Lower lobe of right lung (tissue), 2 donors: ENCODE results near the gene DUSP5. TPM values are rescaled to one million over a fixed set of nuclear protein-coding genes. Genes with fewer than 3 reads are reported as not detected.

Experiments used
- ATAC-seq, 2 donors: fragments of 200-7000 bp; cut with Tn5 transposase; one replicate each; pipeline ENCODE4 v1.9.1; 2020 to 2022; ENCODE audit warnings: mild to moderate bottlenecking in 2 of 2, moderate library complexity in 2 of 2
- DNase-seq: peaks from one replicate; pipeline ENCODE4 v3.0.0-alpha.2; 2020
- H3K27ac ChIP-seq: fragments of 200-600 bp; one replicate; pipeline ENCODE4 v1.8.0; 2022
- H3K27me3 ChIP-seq: fragments of 200-600 bp; one replicate; pipeline ENCODE4 v1.8.0; 2022; ENCODE audit warnings: low read depth
- H3K36me3 ChIP-seq: fragments of 200-600 bp; one replicate; pipeline ENCODE4 v1.8.0; 2022; ENCODE audit warnings: mild to moderate bottlenecking
- H3K4me1 ChIP-seq: fragments of 200-600 bp; one replicate; pipeline ENCODE4 v1.8.0; 2022
- H3K4me3 ChIP-seq: fragments of 200-600 bp; one replicate; pipeline ENCODE4 v1.8.0; 2022; ENCODE audit warnings: mild to moderate bottlenecking
- H3K9me3 ChIP-seq: fragments of 200-600 bp; one replicate; pipeline ENCODE4 v1.8.0; 2022
- intact Hi-C: fragments of 100-400 bp; cut with DNase I; formaldehyde crosslinking; loops from one replicate; pipeline ENCODE4 v1.11.0; 2022
- total RNA-seq: library from RNA; stranded (reverse); fragmentation: NEBNext Ultra II Directional; extraction: Animal tissue kit (Norgen Biotek cat#: 25700); gene quantifications from one replicate; pipeline ENCODE4 v1.2.1, GENCODE V29; 2021
- TF ChIP-seq, protein P1 (sequence below): fragments of 200-600 bp; IDR thresholded peaks from one replicate; pipeline ENCODE4 v1.8.0; 2022; ENCODE audit warnings: antibody characterized with exemption, mild to moderate bottlenecking
- donor health status: DM: no; HTN: yes; CAD: no; lungs with severe emphysema.

Gene DUSP5
- total RNA-seq, 1 donor from 2014 or later, result 8.9 TPM

DNA sequence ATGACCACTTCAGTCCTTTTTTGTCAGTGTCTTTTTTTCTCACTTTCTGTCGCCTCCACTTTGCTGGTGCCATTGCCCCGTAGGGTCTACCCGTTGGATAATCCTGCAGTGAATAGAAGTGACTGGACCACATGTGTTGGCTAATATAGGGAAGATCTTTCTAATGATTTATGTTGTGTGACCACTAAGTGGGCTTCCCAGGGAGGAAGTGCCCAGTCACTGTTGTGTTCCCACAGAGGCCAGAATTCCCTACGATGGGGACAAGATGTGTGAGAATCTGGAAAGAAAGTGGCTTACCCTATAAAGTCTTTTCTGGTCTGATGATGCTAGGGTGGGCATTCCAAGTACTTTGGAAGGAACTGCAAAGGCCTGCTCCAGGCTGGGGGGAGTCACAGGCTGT, 41.4 kb downstream of the DUSP5 start:
- DNase-seq (no peak), ATAC-seq (no peak)
- intact Hi-C loops, result no loop called here
- Histone ChIP-seq H3K36me3 (no peaks in the 10 kb centered on the region), H3K27me3 (no peaks in the 10 kb centered on the region), H3K9me3 (no peaks in the 10 kb centered on the region), H3K27ac (no peak overlapping the region), H3K4me1 (peaks cover 25% of the 10 kb centered on the region), H3K4me3 (no peak overlapping the region)
- TF ChIP-seq, protein P1, sequence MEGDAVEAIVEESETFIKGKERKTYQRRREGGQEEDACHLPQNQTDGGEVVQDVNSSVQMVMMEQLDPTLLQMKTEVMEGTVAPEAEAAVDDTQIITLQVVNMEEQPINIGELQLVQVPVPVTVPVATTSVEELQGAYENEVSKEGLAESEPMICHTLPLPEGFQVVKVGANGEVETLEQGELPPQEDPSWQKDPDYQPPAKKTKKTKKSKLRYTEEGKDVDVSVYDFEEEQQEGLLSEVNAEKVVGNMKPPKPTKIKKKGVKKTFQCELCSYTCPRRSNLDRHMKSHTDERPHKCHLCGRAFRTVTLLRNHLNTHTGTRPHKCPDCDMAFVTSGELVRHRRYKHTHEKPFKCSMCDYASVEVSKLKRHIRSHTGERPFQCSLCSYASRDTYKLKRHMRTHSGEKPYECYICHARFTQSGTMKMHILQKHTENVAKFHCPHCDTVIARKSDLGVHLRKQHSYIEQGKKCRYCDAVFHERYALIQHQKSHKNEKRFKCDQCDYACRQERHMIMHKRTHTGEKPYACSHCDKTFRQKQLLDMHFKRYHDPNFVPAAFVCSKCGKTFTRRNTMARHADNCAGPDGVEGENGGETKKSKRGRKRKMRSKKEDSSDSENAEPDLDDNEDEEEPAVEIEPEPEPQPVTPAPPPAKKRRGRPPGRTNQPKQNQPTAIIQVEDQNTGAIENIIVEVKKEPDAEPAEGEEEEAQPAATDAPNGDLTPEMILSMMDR, result no peak

DNA sequence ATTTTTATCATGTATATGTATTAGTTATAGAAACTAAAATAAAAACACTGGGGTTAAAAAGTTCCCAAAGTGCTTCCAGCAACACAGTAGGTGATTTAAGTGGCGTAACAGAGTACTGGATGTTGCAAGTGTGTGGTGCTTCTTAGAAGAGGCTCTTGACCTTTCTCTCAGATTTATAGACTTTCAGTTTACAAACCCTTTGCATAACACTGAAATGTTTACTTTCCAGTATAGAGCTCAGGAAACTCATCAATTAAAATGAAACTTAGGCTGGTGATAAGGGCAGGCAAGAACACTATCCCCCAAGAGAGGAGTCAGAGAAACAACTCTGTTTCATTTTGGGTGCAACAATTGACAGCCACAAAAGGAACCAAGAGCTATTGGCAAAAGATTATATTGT, 42.3 kb downstream of the DUSP5 start:
- H3K4me1 ChIP-seq, result peaks cover 28% of the 10 kb centered on the region
- no peaks in the 10 kb centered on the region for H3K27me3 ChIP-seq
- H3K27ac ChIP-seq, result no peak overlapping the region
- no peaks in the 10 kb centered on the region for H3K36me3 ChIP-seq
- intact Hi-C loops, result no loop called here
- TF ChIP-seq, protein P1, result no peak
- peak; percentile 56 to 77 for ATAC-seq
- H3K4me3 ChIP-seq, result no peak overlapping the region
- H3K9me3 ChIP-seq, result no peaks in the 10 kb centered on the region
- no peak for DNase-seq

DNA sequence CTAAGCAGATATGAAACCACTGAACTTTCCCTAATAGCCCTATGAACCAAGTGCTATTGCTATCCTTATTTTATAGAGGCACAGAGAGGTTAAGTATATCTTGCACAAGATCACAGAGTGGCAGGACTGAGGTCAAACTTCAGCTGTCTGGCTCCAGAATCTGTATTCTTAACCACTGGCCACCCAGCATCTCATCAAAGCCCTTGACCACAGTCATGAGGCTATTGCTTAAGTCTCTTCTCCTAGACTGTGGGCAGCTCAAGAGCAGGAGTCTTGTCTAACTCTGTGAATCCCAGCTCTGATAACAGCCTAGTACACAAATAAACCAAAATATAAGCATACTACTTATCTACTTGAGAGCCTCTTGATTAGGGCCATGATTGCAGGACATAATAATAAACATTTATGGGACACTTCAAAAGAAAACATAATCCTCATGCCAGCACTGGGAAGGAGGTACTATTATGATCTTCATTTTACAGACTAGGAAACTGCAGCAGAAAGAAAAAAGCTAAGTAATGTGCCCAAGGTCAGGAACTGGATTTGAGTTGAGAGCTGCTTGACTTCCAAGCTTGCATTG, 47.3 kb downstream of the DUSP5 start:
- H3K27me3 ChIP-seq, result no peaks in the 10 kb centered on the region
- DNase-seq, result no peak
- H3K36me3 ChIP-seq, result no peaks in the 10 kb centered on the region
- intact Hi-C loops, result loop anchor here (5.0 kb wide), 1 partner anchor 233 kb away; no protein-coding TSS in a partner anchor
- H3K9me3 ChIP-seq, result no peaks in the 10 kb centered on the region
- H3K4me1 ChIP-seq, result peaks cover 19% of the 10 kb centered on the region
- TF ChIP-seq, protein P1, result no peak
- peak; percentile 65 to 78 for ATAC-seq
- H3K4me3 ChIP-seq, result no peak overlapping the region
- H3K27ac ChIP-seq, result no peak overlapping the region

DNA sequence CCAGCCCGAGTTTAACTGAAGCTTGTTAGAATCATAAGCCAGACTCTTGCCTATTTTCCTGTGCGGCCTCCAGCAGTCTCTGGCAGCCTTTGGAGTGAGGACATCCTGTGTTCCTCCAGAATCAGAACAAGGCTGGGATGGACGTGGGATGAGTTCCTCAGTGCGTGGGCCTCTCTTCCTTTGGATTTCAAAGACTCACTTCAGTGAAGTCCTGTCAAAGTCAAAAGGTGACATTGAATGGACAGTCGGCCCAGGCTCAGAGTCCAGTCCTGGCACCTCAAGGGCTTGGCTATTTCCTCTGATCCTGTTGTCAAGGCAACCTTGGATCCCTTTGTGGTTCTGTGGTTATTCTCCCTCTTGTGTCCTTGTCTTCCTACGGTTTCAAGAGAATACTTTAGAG, 48.4 kb downstream of the DUSP5 start:
- H3K36me3 ChIP-seq, result no peaks in the 10 kb centered on the region
- H3K9me3 ChIP-seq, result no peaks in the 10 kb centered on the region
- no peak for DNase-seq
- intact Hi-C loops, result loop anchor here (5.0 kb wide), 1 partner anchor 234 kb away; no protein-coding TSS in a partner anchor
- peaks cover 12% of the 10 kb centered on the region for H3K4me1 ChIP-seq
- H3K27me3 ChIP-seq, result no peaks in the 10 kb centered on the region
- ATAC-seq, result no peak
- H3K27ac ChIP-seq, result no peak overlapping the region
- TF ChIP-seq, protein P1, result no peak
- H3K4me3 ChIP-seq, result no peak overlapping the region

DNA sequence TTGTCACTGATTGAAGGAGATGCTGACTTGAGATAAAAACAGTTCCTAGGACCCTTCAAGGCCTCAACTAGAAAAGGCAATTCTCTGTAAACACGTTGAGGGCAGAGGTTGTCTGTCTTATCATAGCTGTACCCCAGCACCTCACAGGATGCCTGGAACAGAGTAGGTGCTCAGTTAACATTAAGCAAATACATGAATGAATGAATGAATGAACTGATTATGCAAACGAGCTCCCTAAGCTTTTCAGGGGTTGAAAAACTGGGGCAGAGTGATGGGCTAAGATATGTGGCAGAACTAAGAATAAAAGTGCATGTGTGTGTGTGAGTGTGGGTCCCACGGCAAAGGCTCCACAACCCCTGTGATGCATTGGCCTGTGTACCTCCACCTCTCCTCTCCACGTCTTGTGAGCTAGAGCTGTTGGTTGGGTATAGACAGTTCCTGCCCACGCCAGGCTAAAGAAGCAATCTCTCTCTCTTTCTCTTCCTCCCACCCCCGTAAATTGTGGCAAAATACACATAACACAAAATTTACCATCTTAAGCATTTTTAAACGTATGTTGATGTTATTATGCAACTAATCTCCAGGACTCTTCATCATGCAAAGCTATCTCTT, 48.9 kb downstream of the DUSP5 start:
- peaks cover 12% of the 10 kb centered on the region for H3K4me1 ChIP-seq
- intact Hi-C loops, result loop anchor here (5.0 kb wide), 1 partner anchor 234 kb away; no protein-coding TSS in a partner anchor
- no peak overlapping the region for H3K4me3 ChIP-seq
- DNase-seq, result no peak
- TF ChIP-seq, protein P1, result no peak
- H3K9me3 ChIP-seq, result no peaks in the 10 kb centered on the region
- peak in 1 of 2 donors; percentile 8 for ATAC-seq
- H3K27me3 ChIP-seq, result no peaks in the 10 kb centered on the region
- H3K36me3 ChIP-seq, result no peaks in the 10 kb centered on the region
- H3K27ac ChIP-seq, result no peak overlapping the region
